Body of pancreas (tissue), 4 donors: ENCODE data around the gene FMNL2. TPM values are rescaled to one million over a fixed set of nuclear protein-coding genes. Genes with fewer than 3 reads are reported as not detected.

Source experiments
- ATAC-seq: fragments of 150-250 bp; one replicate; pipeline ENCODE4 v1.9.1; 2016
- DNase-seq, 4 donors: peaks; one replicate each; pipeline ENCODE4 v3.0.0-alpha.2; 2019
- H3K27ac ChIP-seq, 4 donors: fragments of 200-600 bp; sonication (generic); 1 replicate in 3 of 4; 2 replicates in 1 of 4; pipeline versions ENCODE4 v1.5.1 to v1.6.1; 2016 to 2019; ENCODE audit warnings: mild to moderate bottlenecking in 1 of 4, mixed read lengths in 1 of 4, moderate library complexity in 1 of 4
- H3K27me3 ChIP-seq, 2 donors: fragments of 200-600 bp; sonication (generic); one replicate each; pipeline ENCODE4 v1.6.0; 2016; ENCODE audit warnings: mild to moderate bottlenecking in 1 of 2
- H3K36me3 ChIP-seq, 2 donors: fragments of 200-600 bp; sonication (generic); replicated peaks in 1 of 2; 2 replicates each; pipeline ENCODE4 v1.5.1; 2016; ENCODE audit warnings: low read depth in 2 of 2; ENCODE audit not compliant: insufficient read depth in 1 of 2
- H3K4me1 ChIP-seq: fragments of 200-600 bp; sonication (generic); one replicate; pipeline ENCODE4 v1.6.0; 2016
- H3K4me3 ChIP-seq, 2 donors: fragments of 200-600 bp; sonication (generic); 1 replicate in 1 of 2; 2 replicates in 1 of 2; pipeline ENCODE4 v1.5.1; 2016 to 2019
- H3K9me3 ChIP-seq, 3 donors: fragments of 200-600 bp; sonication (generic); 1 replicate in 2 of 3; 2 replicates in 1 of 3; pipeline ENCODE4 v1.5.1; 2016
- CTCF ChIP-seq, 7 experiments: fragments of 450-650 bp in 4 of 7; fragments of 200-600 bp in 3 of 7; sonication (generic) in 3 of 7; IDR thresholded peaks; one replicate each; pipeline ENCODE4 v1.5.1; 2016 to 2019; ENCODE audit warnings: antibody characterized with exemption in 7 of 7
- POLR2A ChIP-seq, 3 donors: fragments of 450-650 bp; IDR thresholded peaks; one replicate each; pipeline ENCODE4 v1.6.1; 2016; ENCODE audit warnings: antibody characterized with exemption in 3 of 3, mild to moderate bottlenecking in 2 of 3
- WGBS, 2 donors: methylation state at CpG; one replicate each; pipeline ENCODE4 v1.1.5; 2017; 5-methylcytosine and 5-hydroxymethylcytosine counted together
- intact Hi-C: fragments of 100-400 bp; cut with DNase I; formaldehyde crosslinking; loops from one replicate; pipeline ENCODE4 v1.15.1; 2023
- total RNA-seq, 2 donors: library from RNA; depleted of rRNA; stranded (reverse); fragments of >200 nt; gene quantifications; one replicate each; pipeline ENCODE4 v1.1.0, GENCODE V29; 2016

Gene FMNL2
- total RNA-seq, 2 donors from 2014 or later, result 13.5 to 44.4 TPM

- intact Hi-C loops, result no loop called here
- ATAC-seq, result no peak
- 90 to 91% methylated on average over 6 of the region's 6 CpGs for WGBS, 2 donors
- Histone ChIP-seq H3K27me3 (no peaks in the 10 kb centered on the region), H3K4me1 (peaks cover 22% of the 10 kb centered on the region), H3K27ac (no peak overlapping the region), H3K36me3 (no peaks in the 10 kb centered on the region), H3K4me3 (no peak overlapping the region), H3K9me3 (no peaks in the 10 kb centered on the region)
- TF ChIP-seq CTCF (IDR thresholded peaks at IDR 0.05) (no peak), POLR2A (IDR thresholded peaks at IDR 0.05) (no peak)
- DNase-seq, result no peak
Observed at GRCh38 chr2:152477347-152478092, 142.5 kb downstream of the FMNL2 start.

DNA sequence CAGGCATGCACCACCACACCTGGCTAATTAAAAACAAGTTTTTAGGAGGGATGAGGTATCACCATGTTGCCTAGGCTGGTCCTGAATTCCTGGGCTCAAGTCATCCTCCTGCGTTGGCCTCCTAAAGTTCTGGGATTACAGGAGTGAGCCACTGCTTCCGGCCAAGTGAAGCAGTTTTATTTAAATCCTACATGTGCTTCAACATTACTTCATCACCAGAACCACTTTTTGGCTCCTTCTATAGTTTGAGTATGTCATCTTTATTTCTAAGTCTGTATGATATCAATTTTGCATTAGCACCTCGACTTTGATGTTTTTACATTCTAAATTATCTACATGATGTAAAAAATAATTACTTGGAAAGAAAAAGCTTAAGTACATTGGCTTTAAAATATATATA lies 144.3 kb downstream of the FMNL2 start:
- Histone ChIP-seq H3K4me1 (peaks cover 5% of the 10 kb centered on the region), H3K9me3 (no peaks in the 10 kb centered on the region), H3K4me3 (no peak overlapping the region), H3K27ac (no peak overlapping the region), H3K27me3 (no peaks in the 10 kb centered on the region), H3K36me3 (no peaks in the 10 kb centered on the region)
- intact Hi-C loops, result no loop called here
- DNase-seq, result no peak
- no peak for TF ChIP-seq POLR2A (IDR thresholded peaks at IDR 0.05)
- no peak for TF ChIP-seq CTCF (IDR thresholded peaks at IDR 0.05)
- no peak for ATAC-seq
- WGBS, 2 donors, result 94 to 98% methylated on average over 3 of the region's 3 CpGs

GRCh38 chr2:152480821-152481399 lies 145.9 kb downstream of the FMNL2 start:
- DNase-seq, result no peak
- H3K27me3 ChIP-seq, result no peaks in the 10 kb centered on the region
- no peak overlapping the region for H3K4me3 ChIP-seq
- intact Hi-C loops, result no loop called here
- H3K36me3 ChIP-seq, result no peaks in the 10 kb centered on the region
- H3K9me3 ChIP-seq, result no peaks in the 10 kb centered on the region
- no peak overlapping the region for H3K27ac ChIP-seq
- no peak for TF ChIP-seq CTCF (IDR thresholded peaks at IDR 0.05)
- TF ChIP-seq POLR2A (IDR thresholded peaks at IDR 0.05), result no peak
- WGBS, 2 donors, result 88 to 92% methylated on average over 4 of the region's 4 CpGs
- peaks cover 3% of the 10 kb centered on the region for H3K4me1 ChIP-seq
- ATAC-seq, result no peak

- no peak overlapping the region for H3K27ac ChIP-seq
- no peak for TF ChIP-seq POLR2A (IDR thresholded peaks at IDR 0.05)
- no peak for TF ChIP-seq CTCF (IDR thresholded peaks at IDR 0.05)
- DNase-seq, result peak in 2 of 4 donors; percentile 11 to 33
- no peaks in the 10 kb centered on the region for H3K27me3 ChIP-seq
- ATAC-seq, result peak; percentile 71
- H3K4me3 ChIP-seq, result no peak overlapping the region
- H3K36me3 ChIP-seq, result no peaks in the 10 kb centered on the region
- WGBS, 2 donors, result 80 to 82% methylated on average over 5 of the region's 5 CpGs
- H3K4me1 ChIP-seq, result peaks cover 15% of the 10 kb centered on the region
- H3K9me3 ChIP-seq, result no peaks in the 10 kb centered on the region
- intact Hi-C loops, result no loop called here
Observed at GRCh38 chr2:152481881-152482583, 147.1 kb downstream of the FMNL2 start.
